HG03520 (cell line): ENCODE measurements around the gene EWSR1.

ENCODE experiments used
- ATAC-seq: cut with Tn5 transposase; IDR thresholded peaks from one replicate; pipeline ENCODE4 v1.9.1; 2021; ENCODE audit warnings: mild to moderate bottlenecking, moderate library complexity; ENCODE audit not compliant: unreplicated experiment

EWSR1 gene

GRCh38 chr22:29302681-29303465 is 34.8 kb downstream of the EWSR1 start:
- ATAC-seq, result no peak

- ATAC-seq, result no peak
Measured at GRCh38 chr22:29305836-29306174, 37.7 kb downstream of the EWSR1 start.

- no peak for ATAC-seq
Measured at GRCh38 chr22:29306175-29306834, 38.2 kb downstream of the EWSR1 start, which contains the start of gene GAS2L1. Gene GAS2L1 (plus strand): TSS chr22:29306650. CDS start chr22:29308106, 1,456 bp downstream.

GRCh38 chr22:29306835-29307595 is 38.9 kb downstream of the EWSR1 start:
- ATAC-seq, result no peak

GRCh38 chr22:29307596-29308147 is 39.6 kb downstream of the EWSR1 start:
- no peak for ATAC-seq

GRCh38 chr22:29308148-29308790 is 40.2 kb downstream of the EWSR1 start:
- ATAC-seq, result no peak

GRCh38 chr22:29308791-29309262 is 40.8 kb downstream of the EWSR1 start:
- no peak for ATAC-seq

- ATAC-seq, result no peak
Measured at GRCh38 chr22:29309332-29310064, 41.4 kb downstream of the EWSR1 start.

- no peak for ATAC-seq
Measured at GRCh38 chr22:29310065-29310862, 42.2 kb downstream of the EWSR1 start.

GRCh38 chr22:29310863-29311339 is 42.8 kb downstream of the EWSR1 start:
- ATAC-seq, result no peak

- no peak for ATAC-seq
Measured at GRCh38 chr22:29311464-29312217, 43.6 kb downstream of the EWSR1 start.

- ATAC-seq, result no peak
Measured at GRCh38 chr22:29312218-29313125, 44.4 kb downstream of the EWSR1 start.

- ATAC-seq, result no peak
Measured at GRCh38 chr22:29313126-29313575, 45.1 kb downstream of the EWSR1 start.

GRCh38 chr22:29313576-29314466 is 45.8 kb downstream of the EWSR1 start:
- ATAC-seq, result no peak

GRCh38 chr22:29314537-29315285 is 46.6 kb downstream of the EWSR1 start:
- ATAC-seq, result no peak
